ENCODE results near the gene CTCF. TPM values are rescaled to one million over a fixed set of nuclear protein-coding genes. Genes with fewer than 3 reads are reported as not detected.
A peak's percentile ranks its signal among the peaks of the same experiment; 100 is the strongest.

The CTCF gene
- total RNA-seq, 2 donors from 2014 or later, result 37.0 to 47.3 TPM

- H3K27me3 ChIP-seq, result no peaks in the 10 kb centered on the region
- H3K9me3 ChIP-seq, result no peaks in the 10 kb centered on the region
- no peak for TF ChIP-seq CTCF (IDR thresholded peaks at IDR 0.05)
- no peak overlapping the region for H3K27ac ChIP-seq
- intact Hi-C loops (cut with DNase I), result loop anchor here (5.0 kb wide), 2 partner anchors 41 to 251 kb away; partner anchors contain the start of gene GFOD2
- H3K4me3 ChIP-seq, result no peak overlapping the region
- peaks cover 22% of the 10 kb centered on the region for H3K4me1 ChIP-seq
- no peaks in the 10 kb centered on the region for H3K36me3 ChIP-seq
- no peak overlapping the region for H3K9ac ChIP-seq (ENCODE audit: low read depth in 2 of 2, low read length in 2 of 2)
- DNase-seq, result no peak
Measured at GRCh38 chr16:67675999-67676398, 113.7 kb downstream of the CTCF start.

- Histone ChIP-seq H3K27ac (no peak overlapping the region), H3K4me1 (peaks cover 22% of the 10 kb centered on the region), H3K9me3 (no peaks in the 10 kb centered on the region), H3K36me3 (no peaks in the 10 kb centered on the region), H3K27me3 (no peaks in the 10 kb centered on the region), H3K4me3 (no peak overlapping the region), H3K9ac (ENCODE audit: low read depth in 2 of 2, low read length in 2 of 2) (no peak overlapping the region)
- DNase-seq, result no peak
- TF ChIP-seq CTCF (IDR thresholded peaks at IDR 0.05), result no peak
- intact Hi-C loops (cut with DNase I), result loop anchor here (5.0 kb wide), 2 partner anchors 41 to 251 kb away; partner anchors contain the start of gene GFOD2
Measured at GRCh38 chr16:67676516-67676915, 114.2 kb downstream of the CTCF start.

GRCh38 chr16:67676939-67677338 is 114.6 kb downstream of the CTCF start:
- no peak for DNase-seq
- Histone ChIP-seq H3K4me1 (peaks cover 22% of the 10 kb centered on the region), H3K9me3 (no peaks in the 10 kb centered on the region), H3K9ac (ENCODE audit: low read depth in 2 of 2, low read length in 2 of 2) (no peak overlapping the region), H3K36me3 (no peaks in the 10 kb centered on the region), H3K27ac (no peak overlapping the region), H3K27me3 (no peaks in the 10 kb centered on the region), H3K4me3 (no peak overlapping the region)
- no peak for TF ChIP-seq CTCF (IDR thresholded peaks at IDR 0.05)
- intact Hi-C loops (cut with DNase I), result loop anchor here (5.0 kb wide), 2 partner anchors 40 to 250 kb away; partner anchors contain the start of gene GFOD2

- peak overlapping the region in 1 of 2 donors; percentile 3 for H3K9ac ChIP-seq (ENCODE audit: low read depth in 2 of 2, low read length in 2 of 2)
- intact Hi-C loops (cut with DNase I), result loop anchor here (5.0 kb wide), 2 partner anchors 40 to 250 kb away; partner anchors contain the start of gene GFOD2
- no peaks in the 10 kb centered on the region for H3K36me3 ChIP-seq
- H3K27me3 ChIP-seq, result no peaks in the 10 kb centered on the region
- no peak for DNase-seq
- no peak overlapping the region for H3K4me3 ChIP-seq
- peak overlapping the region; percentile 66 for H3K27ac ChIP-seq
- peaks cover 17% of the 10 kb centered on the region for H3K4me1 ChIP-seq
- no peak for TF ChIP-seq CTCF (IDR thresholded peaks at IDR 0.05)
- H3K9me3 ChIP-seq, result no peaks in the 10 kb centered on the region
Measured at GRCh38 chr16:67677712-67678111, 115.4 kb downstream of the CTCF start.

- H3K36me3 ChIP-seq, result no peaks in the 10 kb centered on the region
- H3K27ac ChIP-seq, result peak overlapping the region; percentile 66
- H3K9me3 ChIP-seq, result no peaks in the 10 kb centered on the region
- peak; percentile 64 for DNase-seq
- intact Hi-C loops (cut with DNase I), result loop anchor here (5.0 kb wide), 2 partner anchors 39 to 249 kb away; partner anchors contain the start of gene GFOD2
- peaks cover 9% of the 10 kb centered on the region for H3K4me1 ChIP-seq
- no peak overlapping the region for H3K4me3 ChIP-seq
- no peak overlapping the region for H3K9ac ChIP-seq (ENCODE audit: low read depth in 2 of 2, low read length in 2 of 2)
- no peak for TF ChIP-seq CTCF (IDR thresholded peaks at IDR 0.05)
- no peaks in the 10 kb centered on the region for H3K27me3 ChIP-seq
Measured at GRCh38 chr16:67678354-67679023, 116.2 kb downstream of the CTCF start.
